HG03196 (cell line): ENCODE results near the gene ACVR1.

Experiments
- ATAC-seq: cut with Tn5 transposase; IDR thresholded peaks from one replicate; pipeline ENCODE4 v1.9.1; 2021; ENCODE audit not compliant: unreplicated experiment

The ACVR1 gene

GRCh38 chr2:157857881-157858280 is 18.2 kb downstream of the ACVR1 start:
- no peak for ATAC-seq

DNA sequence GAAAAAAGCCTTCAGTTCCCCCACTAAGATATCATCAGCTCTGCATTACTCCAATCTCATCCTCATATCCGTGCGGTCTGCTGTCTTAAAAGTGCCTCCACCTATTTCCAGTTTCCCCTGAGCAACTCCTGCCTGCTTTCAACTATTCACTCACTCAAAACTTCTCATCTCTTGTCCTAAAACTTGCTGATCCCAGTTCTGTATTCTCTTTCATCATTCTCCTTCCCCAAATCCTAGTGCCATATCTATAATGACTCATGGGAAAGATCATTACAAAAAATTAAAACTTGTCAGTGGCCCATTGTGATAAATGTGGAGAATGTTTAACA is 20.0 kb downstream of the ACVR1 start:
- ATAC-seq = no peak

DNA sequence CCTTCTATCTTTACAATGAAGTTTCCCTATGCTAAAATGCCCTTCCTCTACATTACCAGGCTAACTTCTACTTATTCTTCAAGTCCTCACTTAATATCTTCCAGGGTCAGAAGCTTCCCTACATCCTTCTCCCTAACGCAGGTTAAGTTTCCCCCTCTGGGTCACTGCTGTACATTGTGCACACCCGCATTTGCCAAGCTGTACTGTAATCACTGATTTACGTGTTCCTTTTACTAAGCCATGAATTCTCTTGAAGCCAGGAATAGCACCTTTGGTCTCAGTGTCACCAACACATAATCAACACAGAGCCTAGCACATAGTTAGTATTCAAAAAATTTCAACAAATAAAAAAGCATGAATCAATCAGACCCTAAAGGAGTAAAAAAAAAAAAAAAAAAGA is 22.3 kb downstream of the ACVR1 start:
- no peak for ATAC-seq

DNA sequence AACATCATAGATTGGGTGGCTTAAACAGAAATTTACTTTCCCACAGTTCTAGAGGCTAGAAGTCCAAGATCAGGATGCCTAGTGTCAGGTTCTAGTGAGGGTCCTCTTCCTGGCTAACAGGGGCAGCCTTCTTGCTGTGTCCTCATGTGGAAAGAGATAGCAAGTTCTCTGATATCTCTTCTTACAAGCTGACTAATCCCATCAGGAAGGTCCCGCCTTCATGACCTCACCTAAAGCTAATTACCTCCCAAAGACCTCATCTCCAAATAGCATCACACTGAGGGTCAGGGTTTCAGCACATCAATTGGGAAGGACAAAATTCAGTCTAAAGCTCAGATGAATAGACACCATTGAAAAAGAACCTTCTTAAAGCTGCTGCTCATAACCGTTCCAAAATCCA is 22.9 kb downstream of the ACVR1 start:
- ATAC-seq = no peak

DNA sequence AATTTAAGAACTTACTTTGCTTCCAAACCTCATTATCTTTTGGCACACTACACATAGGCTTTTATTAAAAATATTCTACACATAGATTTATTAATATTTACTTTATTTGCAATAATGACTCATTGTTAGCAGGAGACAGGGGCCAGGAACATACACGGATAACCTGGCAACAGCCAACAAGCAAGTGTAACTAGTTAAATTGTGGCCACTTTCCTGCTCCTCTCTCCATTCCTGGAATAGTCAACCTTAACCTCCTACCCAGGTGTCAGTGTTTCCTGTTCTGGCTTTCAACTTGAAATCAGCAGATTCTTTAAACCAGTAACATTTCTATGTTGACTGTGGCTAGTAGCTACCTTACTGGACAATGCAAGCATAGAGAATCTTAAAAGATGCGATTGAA is 26.5 kb downstream of the ACVR1 start:
- no peak for ATAC-seq

DNA sequence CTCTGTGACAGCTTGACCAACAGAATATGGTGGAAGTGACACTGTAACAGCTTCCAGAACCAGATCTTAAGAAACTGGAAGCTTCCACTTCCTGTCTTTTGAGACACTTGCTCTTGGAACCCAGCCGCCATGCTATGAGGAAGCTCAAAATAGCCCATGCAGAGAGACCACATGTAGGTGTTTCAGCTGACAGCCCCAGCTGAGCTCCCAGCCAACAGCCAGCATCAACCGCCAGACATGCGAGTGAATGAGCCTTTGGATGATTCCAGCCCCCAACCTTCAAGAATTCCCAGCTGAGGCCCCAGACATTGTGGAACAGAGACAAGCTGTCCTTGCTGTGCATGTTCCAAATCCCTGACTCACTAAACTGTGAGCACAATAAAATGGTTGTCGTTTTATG is 27.9 kb downstream of the ACVR1 start:
- no peak for ATAC-seq

DNA sequence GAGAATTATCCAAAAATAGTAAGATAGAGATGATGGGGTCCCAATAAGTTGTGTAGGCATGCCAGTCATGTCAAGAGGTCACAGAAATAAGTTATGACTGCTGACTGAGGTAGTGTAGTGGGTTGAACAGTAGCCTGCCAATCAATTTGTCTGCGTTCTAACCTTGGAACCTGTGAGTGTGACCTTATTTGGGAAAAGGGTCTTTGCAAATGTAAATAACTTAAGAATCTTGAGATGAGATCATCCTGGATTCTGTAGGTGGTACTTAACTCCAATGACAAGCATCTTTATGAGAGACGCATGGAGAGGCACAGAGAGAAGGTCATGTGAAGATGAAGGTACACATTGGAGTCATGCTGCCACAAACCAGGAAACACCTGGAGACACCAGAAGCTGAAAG is 31.0 kb downstream of the ACVR1 start:
- ATAC-seq = no peak

- ATAC-seq = no peak
These were observed 32.2 kb downstream of the ACVR1 start for GRCh38 chr2:157843935-157844334.

GRCh38 chr2:157843081-157843480 is 33.0 kb downstream of the ACVR1 start:
- no peak for ATAC-seq

DNA sequence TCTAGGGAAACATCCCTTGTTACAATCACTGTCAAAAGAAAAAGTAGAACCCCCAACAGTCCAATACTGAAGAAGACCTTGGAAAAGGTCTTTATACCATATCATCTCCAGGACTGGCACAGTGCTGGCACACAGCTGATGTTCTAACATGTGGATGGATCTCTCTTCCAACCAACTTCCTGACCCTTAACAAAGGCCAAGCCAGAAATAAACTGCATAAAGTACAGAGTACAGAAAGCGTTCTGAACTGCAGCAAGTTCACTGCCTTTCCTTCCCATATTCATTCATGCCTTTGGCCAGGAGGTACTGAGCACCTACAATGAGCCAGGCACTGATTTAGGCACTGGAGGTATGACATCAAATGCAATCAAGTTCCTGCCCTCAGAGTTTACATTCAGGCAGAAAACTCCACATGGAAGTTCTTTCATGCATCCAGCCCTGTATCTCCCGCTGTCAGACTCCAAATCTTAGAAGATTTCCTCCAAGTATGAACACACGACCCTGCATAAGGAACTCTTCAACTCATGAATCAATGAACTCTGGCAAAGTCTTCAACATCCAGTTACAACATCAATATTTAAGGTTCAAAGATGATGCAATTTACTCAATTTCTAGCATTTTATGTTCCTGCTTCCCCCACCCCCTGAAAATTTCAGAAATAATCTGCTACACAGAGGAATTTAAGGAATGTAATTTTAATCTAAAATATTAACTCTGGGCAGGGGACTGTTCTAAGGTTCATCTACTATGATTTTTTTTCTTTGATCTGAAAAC is 33.8 kb downstream of the ACVR1 start:
- ATAC-seq = no peak

DNA sequence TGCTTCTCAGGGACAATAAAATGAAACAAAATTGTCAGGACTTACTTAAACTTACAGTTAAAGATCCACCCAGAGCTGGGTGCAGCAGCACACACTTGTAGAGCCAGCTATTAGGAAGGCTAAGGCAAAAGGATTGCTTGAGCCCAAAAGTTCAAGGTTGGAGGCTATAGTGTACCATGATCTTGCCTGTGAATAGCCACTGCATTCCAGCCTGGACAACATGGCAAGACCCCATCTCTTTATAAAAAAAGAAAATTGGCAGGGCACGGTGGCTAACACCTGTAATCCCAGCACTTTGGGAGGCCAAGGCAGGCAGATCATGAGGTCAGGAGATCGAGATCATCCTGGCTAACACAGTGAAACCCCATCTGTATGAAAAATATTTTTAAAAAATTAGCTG is 34.6 kb downstream of the ACVR1 start:
- ATAC-seq = no peak

GRCh38 chr2:157840568-157841156 is 35.5 kb downstream of the ACVR1 start:
- no peak for ATAC-seq

GRCh38 chr2:157839822-157840221 is 36.3 kb downstream of the ACVR1 start:
- ATAC-seq = no peak

DNA sequence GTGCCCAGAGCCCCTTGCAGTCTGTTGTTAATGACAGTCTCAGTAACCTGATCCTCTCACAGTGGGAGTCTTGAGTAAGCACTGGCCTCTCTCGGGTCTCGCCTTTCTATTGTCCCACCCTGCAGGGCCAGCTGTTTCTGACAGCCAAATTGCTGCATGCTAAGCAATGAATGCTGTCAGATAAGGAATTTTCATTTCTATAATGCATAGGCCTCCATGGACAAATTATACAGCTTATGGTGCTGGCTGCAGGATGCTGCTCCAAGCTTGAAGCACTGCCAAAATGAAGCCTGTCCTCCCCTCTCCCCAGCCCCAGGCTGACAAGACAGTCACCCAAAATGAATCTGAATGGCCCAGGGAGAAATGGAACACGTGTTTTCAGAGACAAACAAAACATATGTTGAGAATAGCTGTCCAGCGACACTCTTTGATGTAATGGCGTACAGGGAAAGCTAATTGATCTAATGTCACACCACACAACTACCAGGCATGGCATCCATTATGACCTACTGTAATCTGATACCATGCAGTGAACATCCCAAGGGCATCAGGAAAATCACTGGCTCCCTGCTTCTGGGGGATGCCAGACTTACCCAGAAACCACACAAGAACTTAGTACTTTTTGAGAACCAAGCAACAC is 36.8 kb downstream of the ACVR1 start:
- no peak for ATAC-seq

- no peak for ATAC-seq
These were observed 37.5 kb downstream of the ACVR1 start for GRCh38 chr2:157838442-157839161.

- ATAC-seq = no peak
These were observed 38.2 kb downstream of the ACVR1 start for GRCh38 chr2:157837851-157838441.

GRCh38 chr2:157836531-157836930 is 39.6 kb downstream of the ACVR1 start:
- no peak for ATAC-seq

DNA sequence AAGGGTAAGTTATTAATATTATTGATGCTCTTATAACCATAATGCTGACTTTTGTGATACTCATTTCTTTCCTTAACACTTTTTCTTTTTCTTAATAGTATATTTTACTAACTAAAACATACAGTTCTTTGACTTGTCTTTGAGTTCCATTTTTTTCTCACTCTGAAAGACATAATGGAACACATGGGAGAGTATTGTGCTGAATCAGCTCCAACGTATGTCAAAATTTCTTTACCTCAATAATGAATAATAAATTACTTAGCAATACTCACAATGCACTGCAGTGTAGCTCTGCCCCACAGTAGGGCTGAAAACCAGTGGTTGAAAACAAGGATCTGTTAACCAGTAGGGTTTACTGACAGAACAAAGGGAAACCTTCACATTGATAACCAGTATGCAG is 40.7 kb downstream of the ACVR1 start:
- no peak for ATAC-seq

GRCh38 chr2:157835006-157835405 is 41.1 kb downstream of the ACVR1 start:
- ATAC-seq = no peak

- ATAC-seq = no peak
These were observed 42.4 kb downstream of the ACVR1 start for GRCh38 chr2:157833721-157834120.

DNA sequence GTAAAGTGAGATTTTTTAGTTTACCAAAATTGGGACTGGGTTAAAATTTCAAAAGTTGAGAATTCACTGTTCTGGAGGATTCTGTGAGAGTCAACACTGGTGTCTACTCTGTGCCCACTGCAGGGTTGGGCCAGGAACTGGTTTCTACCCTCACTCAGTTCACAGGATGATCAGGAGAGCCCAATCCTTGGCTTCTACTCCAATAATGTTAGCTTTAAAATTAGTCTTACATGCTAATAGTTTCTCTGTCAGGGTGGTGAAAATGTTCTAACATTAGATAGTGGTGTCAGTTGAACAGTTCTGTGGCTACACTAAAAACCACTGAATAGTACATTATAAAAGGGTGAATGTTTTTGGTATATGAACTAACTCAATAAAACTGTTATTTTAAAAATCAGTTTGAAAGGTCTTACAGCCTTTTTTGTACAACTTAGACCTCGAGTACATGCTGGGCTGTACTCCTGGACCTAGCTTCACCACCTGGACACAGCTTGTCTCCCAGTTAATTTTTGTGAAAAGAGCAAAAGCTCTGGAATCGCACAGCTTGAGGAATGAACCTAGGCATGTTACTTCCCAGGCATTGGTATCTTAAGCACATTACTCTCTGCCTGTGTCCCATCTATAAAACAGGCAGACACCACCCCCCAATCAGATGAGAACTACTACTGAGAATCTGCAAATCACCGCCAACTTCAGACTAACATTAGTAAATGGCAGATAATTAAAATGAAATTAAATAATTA is 44.4 kb downstream of the ACVR1 start:
- ATAC-seq = no peak
